ENCODE measurements around the gene MAST4.

DNA sequence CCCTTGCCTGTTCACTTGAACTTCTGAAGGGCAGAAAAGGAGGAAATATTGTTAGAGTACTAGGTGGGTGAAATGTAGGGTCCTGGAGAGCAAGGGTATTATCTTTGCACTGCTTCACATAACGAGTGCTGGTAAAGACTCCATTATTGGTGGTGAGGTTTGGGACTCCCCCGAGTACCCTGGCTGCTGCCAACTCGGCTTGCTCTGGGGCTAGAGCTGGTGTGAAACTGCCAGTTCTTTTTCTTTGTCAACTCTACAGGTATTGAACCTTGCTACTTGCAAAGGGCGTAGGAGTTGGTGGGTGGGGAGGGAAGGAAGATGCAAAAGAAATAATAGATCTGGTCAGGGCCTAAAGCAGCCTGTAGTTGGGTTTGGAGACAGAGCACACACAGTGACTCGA lies 16.0 kb downstream of the MAST4 start:
- TF ChIP-seq POLR2AphosphoS5 (IDR thresholded peaks at IDR 0.05; ENCODE audit: low read depth, low read length) = no peak
- no peak for TF ChIP-seq SPI1 (IDR thresholded peaks at IDR 0.05; ENCODE audit: low read depth, low read length)
- no peak for TF ChIP-seq POLR2A (IDR thresholded peaks at IDR 0.05; ENCODE audit: low read depth, low read length)
- no peak for TF ChIP-seq TAF1 (IDR thresholded peaks at IDR 0.05; ENCODE audit: low read depth, low read length)

All from GM12891 (cell line).